ENCODE data around the gene ERICH6.

Gene ERICH6

GRCh38 chr3:150653110-150653561 lies 50.6 kb downstream of the ERICH6 start:
- TF ChIP-seq, protein P1, sequence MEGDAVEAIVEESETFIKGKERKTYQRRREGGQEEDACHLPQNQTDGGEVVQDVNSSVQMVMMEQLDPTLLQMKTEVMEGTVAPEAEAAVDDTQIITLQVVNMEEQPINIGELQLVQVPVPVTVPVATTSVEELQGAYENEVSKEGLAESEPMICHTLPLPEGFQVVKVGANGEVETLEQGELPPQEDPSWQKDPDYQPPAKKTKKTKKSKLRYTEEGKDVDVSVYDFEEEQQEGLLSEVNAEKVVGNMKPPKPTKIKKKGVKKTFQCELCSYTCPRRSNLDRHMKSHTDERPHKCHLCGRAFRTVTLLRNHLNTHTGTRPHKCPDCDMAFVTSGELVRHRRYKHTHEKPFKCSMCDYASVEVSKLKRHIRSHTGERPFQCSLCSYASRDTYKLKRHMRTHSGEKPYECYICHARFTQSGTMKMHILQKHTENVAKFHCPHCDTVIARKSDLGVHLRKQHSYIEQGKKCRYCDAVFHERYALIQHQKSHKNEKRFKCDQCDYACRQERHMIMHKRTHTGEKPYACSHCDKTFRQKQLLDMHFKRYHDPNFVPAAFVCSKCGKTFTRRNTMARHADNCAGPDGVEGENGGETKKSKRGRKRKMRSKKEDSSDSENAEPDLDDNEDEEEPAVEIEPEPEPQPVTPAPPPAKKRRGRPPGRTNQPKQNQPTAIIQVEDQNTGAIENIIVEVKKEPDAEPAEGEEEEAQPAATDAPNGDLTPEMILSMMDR (IDR thresholded peaks at IDR 0.05; ENCODE audit: extremely low read depth, missing control alignments): no peak
- DNase-seq (ENCODE audit: low spot score): no peak

- DNase-seq (ENCODE audit: low spot score): no peak
- TF ChIP-seq, protein P1 (IDR thresholded peaks at IDR 0.05; ENCODE audit: extremely low read depth, missing control alignments): no peak
Measured at GRCh38 chr3:150640256-150640655, 63.5 kb downstream of the ERICH6 start.

- TF ChIP-seq, protein P1 (IDR thresholded peaks at IDR 0.05; ENCODE audit: extremely low read depth, missing control alignments): no peak
- no peak for DNase-seq (ENCODE audit: low spot score)
Measured at GRCh38 chr3:150639262-150639661, 64.5 kb downstream of the ERICH6 start.

GRCh38 chr3:150636258-150636657 lies 67.5 kb downstream of the ERICH6 start:
- TF ChIP-seq, protein P1 (IDR thresholded peaks at IDR 0.05; ENCODE audit: extremely low read depth, missing control alignments): no peak
- DNase-seq (ENCODE audit: low spot score): no peak

DNA sequence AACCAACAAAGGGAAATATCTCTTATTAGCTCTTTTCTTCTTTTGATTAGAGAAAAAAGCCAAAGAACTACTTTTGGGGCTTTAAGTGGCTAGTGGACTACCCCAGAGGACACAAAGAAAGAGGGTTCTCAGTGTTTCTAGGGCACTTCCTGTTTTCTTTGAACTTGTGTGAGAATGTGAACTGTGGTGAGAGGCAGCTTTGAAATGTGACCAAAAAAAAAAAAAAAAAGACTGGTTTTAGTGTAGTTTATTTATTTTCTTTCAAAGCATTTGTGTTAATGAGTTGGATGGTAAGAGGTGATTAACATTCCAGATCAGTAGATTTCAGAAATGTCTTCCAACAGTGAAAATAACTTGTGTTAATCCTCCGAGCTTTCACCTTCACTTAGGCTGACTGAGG lies 68.2 kb downstream of the ERICH6 start:
- peak; percentile 51 for DNase-seq (ENCODE audit: low spot score)
- TF ChIP-seq, protein P1 (IDR thresholded peaks at IDR 0.05; ENCODE audit: extremely low read depth, missing control alignments): no peak

GRCh38 chr3:150635076-150635475 lies 68.6 kb downstream of the ERICH6 start:
- TF ChIP-seq, protein P1 (IDR thresholded peaks at IDR 0.05; ENCODE audit: extremely low read depth, missing control alignments): no peak
- no peak for DNase-seq (ENCODE audit: low spot score)

- DNase-seq (ENCODE audit: low spot score): no peak
- TF ChIP-seq, protein P1 (IDR thresholded peaks at IDR 0.05; ENCODE audit: extremely low read depth, missing control alignments): no peak
Measured at GRCh38 chr3:150631515-150632221, 72.1 kb downstream of the ERICH6 start.

All from GM20000 (cell line).